GM21529 (cell line): ENCODE data around the gene DNM2.
"Not testable (repeated sequence)": the region's sequence is repeated elsewhere in the genome, so short reads cannot be mapped to it uniquely, and the experiment has no call there.

Source experiments
- ATAC-seq: cut with Tn5 transposase; IDR thresholded peaks from one replicate; pipeline ENCODE4 v1.9.1; 2021; ENCODE audit not compliant: unreplicated experiment

Gene DNM2

GRCh38 chr19:10831987-10832938 lies 114.4 kb downstream of the DNM2 start:
- ATAC-seq = no peak

GRCh38 chr19:10832939-10833296 lies 115.0 kb downstream of the DNM2 start:
- ATAC-seq = no peak

GRCh38 chr19:10835089-10835753 lies 117.3 kb downstream of the DNM2 start:
- ATAC-seq = no peak

- peak; percentile 70 for ATAC-seq
Observed at GRCh38 chr19:10835754-10836478, 118.0 kb downstream of the DNM2 start, which contains the start of gene TMED1. Gene TMED1 (minus strand): TSS chr19:10836212. CDS start chr19:10836191, 21 bp downstream.

GRCh38 chr19:10836479-10837330 lies 118.8 kb downstream of the DNM2 start:
- ATAC-seq = no peak

- not testable (repeated sequence) for ATAC-seq
Observed at GRCh38 chr19:10837649-10838048, 119.8 kb downstream of the DNM2 start.

- ATAC-seq = no peak
Observed at GRCh38 chr19:10838377-10838776, 120.5 kb downstream of the DNM2 start.

GRCh38 chr19:10839114-10840050 lies 121.5 kb downstream of the DNM2 start:
- no peak for ATAC-seq

GRCh38 chr19:10842788-10843187 lies 124.9 kb downstream of the DNM2 start:
- no peak for ATAC-seq

- ATAC-seq = no peak
Observed at GRCh38 chr19:10846500-10847202, 128.8 kb downstream of the DNM2 start.

GRCh38 chr19:10848230-10848856 lies 130.5 kb downstream of the DNM2 start, which contains the start of gene C19orf38:
Gene C19orf38 (plus strand): TSS chr19:10848415. CDS start chr19:10848509, 94 bp downstream.
- no peak for ATAC-seq

- ATAC-seq = no peak
Observed at GRCh38 chr19:10850631-10851030, 132.8 kb downstream of the DNM2 start.

- no peak for ATAC-seq
Observed at GRCh38 chr19:10852098-10852800, 134.4 kb downstream of the DNM2 start.

- ATAC-seq = no peak
Observed at GRCh38 chr19:10852941-10853340, 135.1 kb downstream of the DNM2 start.

- no peak for ATAC-seq
Observed at GRCh38 chr19:10854350-10855089, 136.6 kb downstream of the DNM2 start.

- ATAC-seq = no peak
Observed at GRCh38 chr19:10855879-10856522, 138.1 kb downstream of the DNM2 start.
